HG02610 (cell line): ENCODE data around the gene ZDHHC24.
"Not testable (repeated sequence)": the region's sequence is repeated elsewhere in the genome, so short reads cannot be mapped to it uniquely, and the experiment has no call there.

ENCODE experiments used
- ATAC-seq: cut with Tn5 transposase; IDR thresholded peaks from one replicate; pipeline ENCODE4 v1.9.1; 2021; ENCODE audit warnings: mild to moderate bottlenecking, moderate library complexity; ENCODE audit not compliant: unreplicated experiment

ZDHHC24 gene

GRCh38 chr11:66545701-66546367 lies at the start of gene ZDHHC24:
ZDHHC24 (minus strand) TSS chr11:66546048; CDS start chr11:66546003, 45 bp downstream.
- peak; percentile 78 for ATAC-seq

DNA sequence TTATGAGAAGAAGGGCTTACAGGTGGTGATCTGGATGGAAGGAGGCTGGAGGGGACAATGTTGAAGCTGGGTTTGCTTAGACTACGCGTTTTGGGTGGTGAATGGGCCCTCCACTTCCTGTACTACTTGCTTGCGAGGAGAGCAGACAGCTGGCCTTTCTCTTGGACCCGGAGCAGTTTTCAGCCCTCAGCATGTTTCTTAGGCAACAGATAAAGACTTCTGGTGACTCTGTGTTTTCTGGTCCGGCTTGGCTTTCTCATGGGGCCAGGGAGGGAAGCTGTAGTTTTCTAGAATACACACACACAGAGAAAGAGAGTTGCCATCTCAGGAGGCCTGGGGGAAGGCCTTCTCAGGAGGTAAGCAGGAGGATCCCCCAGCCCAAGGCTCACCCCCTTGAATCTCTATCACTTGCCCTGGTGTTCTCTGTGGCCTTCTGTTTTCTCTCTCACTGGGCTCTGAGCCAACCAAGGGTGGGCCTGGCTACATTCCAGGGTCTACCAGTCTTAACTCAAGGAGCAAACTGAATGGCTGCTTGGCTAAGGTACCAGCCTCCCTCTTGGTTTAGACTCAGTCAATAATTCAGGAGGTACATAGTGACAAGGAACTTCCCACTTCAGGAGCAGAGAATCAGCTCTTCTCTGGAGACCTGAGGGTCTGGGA lies 49.5 kb upstream of the ZDHHC24 start:
- no peak for ATAC-seq

- ATAC-seq = no peak
These were observed 47.8 kb upstream of the ZDHHC24 start for GRCh38 chr11:66593650-66594049.

DNA sequence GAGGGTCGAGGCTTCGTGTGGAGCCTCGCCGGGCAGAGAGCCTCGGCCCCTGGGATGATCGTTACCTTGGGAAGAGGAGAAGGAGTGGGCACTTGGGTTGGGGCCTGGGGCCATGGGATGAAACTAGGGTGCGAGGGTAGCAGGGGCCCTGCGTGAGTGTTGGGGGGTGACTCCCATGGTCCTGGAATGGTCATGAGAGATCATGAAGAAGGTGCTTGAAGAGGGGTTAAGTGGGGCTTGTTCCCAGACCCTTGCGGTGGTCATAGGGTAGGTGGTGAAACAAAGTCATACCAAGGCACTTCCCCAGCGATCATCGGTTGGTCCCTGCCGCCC lies 47.4 kb upstream of the ZDHHC24 start:
- ATAC-seq = no peak

DNA sequence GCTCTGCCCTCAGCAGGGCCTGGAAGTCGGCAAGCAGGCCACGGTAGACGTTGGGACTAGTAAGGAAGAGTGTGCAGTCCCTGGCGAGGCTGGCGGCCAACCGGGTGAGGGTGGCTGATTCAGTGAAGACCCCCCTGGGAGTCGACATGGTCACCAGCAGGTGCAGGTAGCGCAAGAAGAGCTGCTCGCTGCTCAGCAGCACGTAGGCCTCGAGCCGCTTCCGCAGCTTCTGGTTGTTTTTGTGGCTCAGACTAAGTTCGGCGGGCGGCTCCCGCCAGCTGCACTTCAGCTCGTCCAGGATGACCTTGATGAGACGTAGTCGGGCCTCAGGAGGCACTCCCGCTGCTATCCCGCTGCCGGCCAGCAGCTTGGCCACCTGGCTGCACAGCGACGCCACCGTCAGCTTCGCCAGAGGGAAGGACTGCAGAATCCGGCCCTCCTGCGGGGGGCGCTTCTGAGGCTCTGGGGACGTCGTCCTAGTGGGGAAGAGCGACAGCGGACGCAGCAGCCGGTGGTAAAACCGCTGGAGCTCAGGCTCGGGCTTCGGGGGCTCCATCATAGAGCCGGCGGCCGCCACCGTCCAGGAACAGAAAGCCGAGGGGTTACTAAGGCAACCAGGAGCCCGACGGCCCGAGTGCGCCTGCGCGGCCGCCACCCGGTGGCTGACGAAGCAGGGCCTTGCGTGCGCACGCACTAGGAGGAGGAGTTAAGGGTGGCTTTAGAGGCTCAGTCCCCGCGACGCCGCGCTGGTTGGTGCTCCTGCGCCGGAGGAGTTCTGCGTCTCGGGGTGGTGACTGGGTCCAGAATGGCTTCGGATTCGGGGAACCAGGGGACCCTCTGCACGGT lies 46.8 kb upstream of the ZDHHC24 start, which contains the start of the genes CCDC87 and CCS:
CCDC87 (minus strand) TSS at position 607 of the 846 bp plus-strand sequence; CDS start at position 559, 48 bp downstream.
CCS (plus strand) TSS at position 729 of the 846 bp plus-strand sequence; CDS start at position 806, 77 bp downstream.
- peak; percentile 89 for ATAC-seq

- ATAC-seq = no peak
These were observed 45.3 kb upstream of the ZDHHC24 start for GRCh38 chr11:66591175-66591574.

- no peak for ATAC-seq
These were observed 44.3 kb upstream of the ZDHHC24 start for GRCh38 chr11:66589996-66590675.

DNA sequence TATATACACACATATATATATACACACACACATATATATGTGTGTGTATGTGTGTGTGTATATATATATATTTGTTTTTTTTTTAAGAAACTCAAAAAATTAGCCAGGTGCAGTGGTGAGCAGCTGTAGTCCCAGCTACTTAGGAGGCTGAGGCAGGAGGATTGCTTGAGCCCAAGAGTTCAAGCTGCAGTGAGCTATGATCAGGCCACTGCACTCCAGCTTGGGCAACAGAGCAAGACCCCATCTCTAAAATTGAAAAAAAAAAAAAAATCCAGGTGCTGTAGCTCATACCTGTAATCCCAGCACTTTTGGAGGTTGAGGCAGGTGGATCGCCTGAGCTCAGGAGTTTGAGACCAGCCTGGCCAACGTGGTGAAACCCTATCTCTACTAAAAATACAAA lies 43.5 kb upstream of the ZDHHC24 start:
- ATAC-seq = not testable (repeated sequence)

DNA sequence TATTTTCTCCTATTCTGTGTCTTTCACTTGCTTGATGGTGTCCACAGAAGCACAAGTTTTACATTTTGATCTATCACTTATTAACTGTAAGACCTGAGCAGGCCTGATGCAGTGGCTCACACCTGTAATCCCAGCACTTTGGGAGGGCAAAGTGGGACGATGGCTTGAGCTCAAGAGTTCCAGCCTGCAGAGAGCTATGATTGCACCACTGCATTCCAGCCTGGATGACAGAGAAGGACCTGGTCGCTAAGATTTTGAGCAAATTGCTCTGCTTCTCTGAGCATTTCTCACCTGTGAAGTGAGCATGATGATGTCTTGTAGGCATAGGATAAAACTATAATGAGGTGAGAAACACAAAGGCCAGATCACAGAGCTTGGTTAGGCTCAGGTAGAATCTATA lies 40.3 kb upstream of the ZDHHC24 start:
- ATAC-seq = no peak

- ATAC-seq = not testable (repeated sequence)
These were observed 39.6 kb upstream of the ZDHHC24 start for GRCh38 chr11:66585447-66585846.

- ATAC-seq = not testable (repeated sequence)
These were observed 36.8 kb upstream of the ZDHHC24 start for GRCh38 chr11:66582565-66583147.

DNA sequence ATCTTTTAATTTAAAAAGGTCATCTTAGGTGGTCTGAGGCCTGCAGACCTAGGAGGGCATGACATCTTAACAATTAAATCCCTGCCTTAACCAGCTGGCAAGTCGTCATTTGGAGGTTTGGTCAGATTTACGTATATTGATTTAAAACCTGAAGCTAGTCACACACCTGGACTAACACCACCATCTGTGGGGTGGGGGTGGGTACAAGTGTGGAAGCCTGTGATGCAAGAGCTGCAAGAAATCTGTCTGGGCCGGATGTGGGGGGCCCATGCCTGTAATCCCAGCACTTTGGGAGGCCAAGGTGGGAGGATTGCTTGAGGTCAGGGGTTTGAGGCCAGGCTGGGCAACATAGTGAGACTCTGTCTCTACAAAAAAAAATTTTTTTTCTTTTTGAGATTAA lies 35.4 kb upstream of the ZDHHC24 start:
- ATAC-seq = no peak

- ATAC-seq = no peak
These were observed 35.0 kb upstream of the ZDHHC24 start for GRCh38 chr11:66580803-66581202.

GRCh38 chr11:66579017-66579606 lies 33.3 kb upstream of the ZDHHC24 start:
- no peak for ATAC-seq

- ATAC-seq = no peak
These were observed 25.0 kb upstream of the ZDHHC24 start for GRCh38 chr11:66570850-66571180.

GRCh38 chr11:66570079-66570849 lies 24.4 kb upstream of the ZDHHC24 start:
- no peak for ATAC-seq

- ATAC-seq = no peak
These were observed 23.2 kb upstream of the ZDHHC24 start for GRCh38 chr11:66569076-66569475.

DNA sequence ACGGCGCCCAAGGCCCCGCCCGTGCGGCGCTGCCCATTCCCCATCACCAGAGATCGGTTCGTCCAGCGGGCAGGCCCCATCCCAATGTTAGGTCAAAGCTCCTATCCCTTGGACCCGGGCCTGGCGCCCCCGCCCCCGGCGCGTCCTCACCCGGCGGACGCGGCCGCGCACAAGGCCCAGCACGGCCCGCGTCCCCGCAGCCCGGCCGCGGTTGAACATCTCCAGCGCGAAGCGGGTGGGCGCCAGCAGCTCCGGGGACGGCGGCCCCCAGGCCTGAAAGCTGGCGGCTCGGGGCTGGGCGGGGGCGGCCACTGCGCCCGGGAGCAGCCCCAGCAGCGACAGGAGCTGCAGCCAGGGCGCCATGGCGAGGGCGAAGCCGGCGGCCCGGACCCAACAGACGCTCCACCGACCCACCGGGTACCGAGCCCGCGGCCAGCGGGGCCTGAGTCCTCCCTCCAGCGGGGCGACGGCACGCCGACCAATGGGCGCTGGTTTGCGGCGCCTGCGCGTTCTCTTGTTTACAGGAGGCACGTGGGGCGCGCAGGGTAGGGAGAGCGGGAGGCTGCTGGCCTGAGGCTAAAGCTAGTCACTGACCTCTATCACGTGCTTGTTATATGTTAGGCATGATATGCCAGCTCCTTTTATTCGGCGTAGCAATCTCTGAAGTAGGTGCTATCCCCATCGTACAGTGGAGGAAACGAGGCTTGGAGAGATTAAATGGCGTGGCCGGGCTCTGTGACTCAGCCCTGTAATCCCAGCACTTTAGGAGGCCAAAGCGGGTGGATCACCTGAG lies 22.5 kb upstream of the ZDHHC24 start, which contains the start of gene CTSF:
CTSF (minus strand) TSS at position 483 of the 793 bp plus-strand sequence; CDS start at position 363, 120 bp downstream.
- ATAC-seq = no peak

- no peak for ATAC-seq
These were observed 21.9 kb upstream of the ZDHHC24 start for GRCh38 chr11:66567787-66568123.
